HG03342 (cell line): Measurements from ENCODE around the gene TCTN1.
A peak's percentile ranks its signal among the peaks of the same experiment; 100 is the strongest.
"Not testable (repeated sequence)": the region's sequence is repeated elsewhere in the genome, so short reads cannot be mapped to it uniquely, and the experiment has no call there.

ENCODE experiments used
- ATAC-seq: cut with Tn5 transposase; IDR thresholded peaks from one replicate; pipeline ENCODE4 v1.9.1; 2021; ENCODE audit warnings: mild to moderate bottlenecking, moderate library complexity; ENCODE audit not compliant: unreplicated experiment

TCTN1 gene

DNA sequence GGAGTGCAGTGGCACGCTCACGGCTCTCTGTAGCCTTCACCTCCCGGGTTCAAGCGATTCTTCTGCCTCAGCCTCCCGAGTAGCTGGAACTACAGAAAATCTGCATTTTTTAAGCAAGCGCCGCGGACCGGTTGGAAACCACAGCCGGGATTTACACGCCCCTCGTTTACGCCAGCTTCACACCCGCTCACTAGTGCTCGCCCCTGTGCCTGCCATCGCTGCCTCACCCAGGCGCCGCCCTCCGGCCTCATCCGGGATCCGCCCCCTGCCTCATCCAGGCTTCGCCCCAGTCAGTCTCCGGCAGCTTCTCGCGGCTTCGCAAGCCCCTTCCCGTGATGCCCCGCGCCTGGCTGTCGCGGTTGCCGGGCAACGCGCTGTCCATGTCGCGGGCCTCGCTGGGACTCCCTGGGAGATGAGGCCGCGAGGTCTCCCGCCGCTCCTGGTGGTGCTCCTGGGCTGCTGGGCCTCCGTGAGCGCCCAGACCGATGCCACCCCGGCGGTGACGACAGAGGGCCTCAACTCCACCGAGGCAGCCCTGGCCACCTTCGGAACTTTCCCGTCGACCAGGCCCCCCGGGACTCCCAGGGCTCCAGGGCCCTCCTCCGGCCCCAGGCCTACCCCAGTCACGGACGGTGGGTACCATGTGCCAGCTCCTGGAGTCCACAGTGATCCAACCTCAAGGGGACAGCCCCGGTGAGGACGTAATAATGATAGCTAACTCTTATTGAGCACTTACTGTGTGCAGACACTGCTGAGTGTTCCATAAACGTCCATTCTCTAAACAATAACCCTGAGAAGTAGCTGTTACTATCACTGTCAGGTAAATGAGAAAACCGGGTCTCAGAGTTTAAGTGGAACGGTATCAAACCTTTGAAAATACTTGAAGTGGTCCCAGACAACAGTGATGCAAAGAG lies at the start of gene TCTN1:
Gene TCTN1, plus strand, starts transcription at position 359 of the 914 bp plus-strand sequence. Its CDS starts 54 bp downstream, at position 413.
- ATAC-seq = peak; percentile 88

DNA sequence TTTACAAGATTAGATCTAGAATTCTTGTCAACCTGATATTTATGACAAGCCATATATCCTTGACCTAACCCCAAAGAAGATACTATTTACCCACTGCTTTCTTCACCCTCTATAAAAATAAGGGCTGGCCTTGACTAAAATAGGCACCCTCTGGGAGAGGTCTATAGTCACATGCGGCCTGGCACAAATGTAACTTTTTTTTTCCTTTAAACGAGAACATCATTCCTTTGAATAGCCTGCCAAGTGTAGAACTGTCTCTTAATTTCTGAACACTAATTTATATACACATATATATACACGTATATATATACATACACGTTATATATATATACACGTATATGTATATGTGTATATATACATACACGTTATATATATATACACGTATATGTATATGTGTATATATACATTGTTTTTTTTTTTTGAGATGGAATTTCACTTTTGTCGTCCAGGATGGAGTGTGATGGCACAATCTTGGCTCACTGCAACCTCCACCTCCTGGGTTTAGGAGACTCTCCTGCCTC lies 49.4 kb upstream of the TCTN1 start:
- ATAC-seq = no peak

DNA sequence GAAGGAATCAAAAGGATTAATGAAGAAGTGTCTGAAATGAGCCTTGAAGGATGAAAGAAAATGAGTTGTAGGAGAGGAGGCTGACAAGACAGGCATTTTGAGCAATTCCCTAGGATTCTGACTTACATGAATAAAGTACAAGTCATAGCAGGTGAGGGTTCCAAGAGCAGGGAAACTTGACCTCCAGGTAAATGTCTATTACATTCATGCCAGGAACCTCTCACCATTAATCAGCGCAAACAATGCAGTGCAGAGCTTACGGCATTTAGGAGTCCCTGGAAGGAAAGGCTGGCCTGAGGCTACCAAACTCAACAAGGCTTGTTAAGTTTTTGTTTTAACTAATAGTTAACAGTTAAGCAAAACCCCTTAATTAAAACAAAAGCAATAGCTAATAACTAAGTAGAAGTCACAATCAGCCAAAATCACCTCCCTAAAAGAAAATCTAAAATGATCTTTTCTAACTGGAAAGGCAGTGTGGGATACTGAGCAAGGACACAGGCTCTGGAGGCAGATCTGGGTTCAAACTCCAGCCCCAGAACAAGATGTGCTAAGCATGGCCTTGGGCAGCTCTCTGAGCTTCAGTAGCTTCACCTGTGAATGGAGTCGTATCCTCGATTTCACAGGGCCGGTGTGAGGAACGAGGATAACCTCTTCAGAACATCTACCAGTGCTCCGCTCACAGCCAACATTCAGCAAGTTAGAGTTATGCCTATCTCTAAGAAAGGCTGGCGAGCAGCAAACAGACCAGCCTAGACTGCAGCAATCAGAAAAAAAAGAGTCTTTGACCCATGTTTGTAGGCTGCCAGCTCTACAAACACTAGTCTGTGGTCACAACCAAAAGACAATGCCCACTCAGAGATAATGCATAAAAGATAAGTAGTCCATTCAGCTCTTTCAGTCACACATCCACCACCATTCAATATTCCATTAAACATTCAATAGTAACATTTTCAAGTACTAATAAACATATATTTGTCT lies 47.7 kb upstream of the TCTN1 start:
- no peak for ATAC-seq

DNA sequence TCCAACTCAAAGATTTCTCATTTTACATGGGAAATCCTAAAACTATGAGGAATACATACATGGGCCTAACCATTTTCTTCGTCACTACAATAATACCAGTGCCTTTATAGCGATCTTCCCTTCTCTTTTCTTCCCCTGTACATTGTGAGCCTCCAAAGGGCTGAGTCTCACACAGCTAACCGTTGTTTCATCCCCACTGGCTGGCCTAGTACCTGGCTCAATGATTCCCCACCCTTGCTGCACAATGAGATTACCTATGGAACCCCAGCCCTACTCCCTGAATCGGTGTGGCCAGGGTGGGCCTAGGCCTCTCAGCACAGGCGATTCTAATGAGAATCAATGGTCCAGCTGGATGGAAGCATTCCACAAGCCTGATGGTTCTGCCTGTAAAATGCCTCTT lies 46.9 kb upstream of the TCTN1 start:
- no peak for ATAC-seq

DNA sequence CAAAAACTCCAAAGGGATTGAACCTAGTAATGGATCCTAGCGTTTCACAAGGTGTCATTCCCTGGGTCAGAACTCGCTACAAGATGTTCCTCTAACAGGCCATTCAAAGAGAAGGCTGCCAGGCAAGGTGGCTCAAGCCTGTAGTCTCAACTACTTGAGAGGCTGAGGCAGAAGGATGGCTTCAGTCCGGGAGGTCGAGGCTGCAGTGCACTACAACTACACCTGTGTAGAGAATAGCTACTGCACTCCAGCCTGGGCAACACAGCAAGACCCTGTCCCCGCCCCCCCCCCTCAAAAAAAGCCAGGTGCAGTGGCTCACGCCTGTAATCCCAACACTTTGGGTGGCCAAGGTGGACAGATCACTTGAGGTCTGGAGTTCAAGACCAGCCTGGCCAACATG lies 45.2 kb upstream of the TCTN1 start:
- no peak for ATAC-seq

DNA sequence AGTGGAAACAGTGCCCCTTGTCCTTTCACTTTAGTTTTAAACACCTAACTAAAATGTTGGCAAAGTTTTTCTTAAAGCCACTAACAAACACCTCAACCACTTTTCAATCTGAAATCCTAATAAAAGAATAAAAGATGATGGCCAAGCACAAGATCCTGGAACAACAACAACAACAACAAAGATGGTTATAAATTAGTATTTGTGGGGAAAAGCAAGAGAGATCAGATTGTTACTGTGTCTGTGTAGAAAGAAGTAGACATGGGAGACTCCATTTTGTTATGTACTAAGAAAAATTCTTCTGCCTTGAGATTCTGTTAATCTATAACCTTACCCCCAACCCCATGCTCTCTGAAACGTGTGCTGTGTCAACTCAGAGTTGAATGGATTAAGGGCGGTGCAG lies 44.1 kb upstream of the TCTN1 start:
- not testable (repeated sequence) for ATAC-seq

DNA sequence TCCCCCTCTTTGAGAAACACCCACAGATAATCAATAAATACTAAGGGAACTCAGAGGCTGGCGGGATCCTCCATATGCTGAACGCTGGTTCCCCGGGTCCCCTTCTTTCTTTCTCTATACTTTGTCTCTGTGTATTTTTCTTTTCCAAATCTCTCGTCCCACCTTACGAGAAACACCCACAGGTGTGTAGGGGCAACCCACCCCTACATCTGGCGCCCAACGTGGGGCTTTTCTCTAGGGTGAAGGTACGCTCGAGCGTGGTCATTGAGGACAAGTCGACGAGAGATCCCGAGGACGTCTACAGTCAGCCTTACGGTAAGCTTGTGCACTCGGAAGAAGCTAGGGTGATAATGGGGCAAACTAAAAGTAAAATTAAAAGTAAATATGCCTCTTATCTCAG lies 43.1 kb upstream of the TCTN1 start:
- ATAC-seq = not testable (repeated sequence)

DNA sequence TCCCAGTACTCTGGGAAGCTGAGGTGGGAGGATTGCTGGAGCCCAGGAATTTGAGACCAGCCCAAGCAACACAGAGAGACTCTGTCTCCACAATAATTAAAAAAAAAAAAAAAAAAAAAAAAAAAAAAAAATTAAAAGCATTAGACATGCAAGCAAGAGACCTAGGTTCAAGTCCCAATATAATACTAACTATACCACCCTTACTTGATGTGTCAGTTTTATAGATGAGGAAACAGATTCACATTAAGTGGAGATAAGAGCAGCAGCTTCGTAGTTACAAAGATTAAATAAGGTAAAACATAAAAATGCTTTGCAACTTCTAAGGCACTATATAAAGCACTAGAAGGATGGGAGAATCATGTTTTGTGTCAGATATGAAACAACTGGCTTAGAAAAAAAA lies 39.9 kb upstream of the TCTN1 start:
- no peak for ATAC-seq

DNA sequence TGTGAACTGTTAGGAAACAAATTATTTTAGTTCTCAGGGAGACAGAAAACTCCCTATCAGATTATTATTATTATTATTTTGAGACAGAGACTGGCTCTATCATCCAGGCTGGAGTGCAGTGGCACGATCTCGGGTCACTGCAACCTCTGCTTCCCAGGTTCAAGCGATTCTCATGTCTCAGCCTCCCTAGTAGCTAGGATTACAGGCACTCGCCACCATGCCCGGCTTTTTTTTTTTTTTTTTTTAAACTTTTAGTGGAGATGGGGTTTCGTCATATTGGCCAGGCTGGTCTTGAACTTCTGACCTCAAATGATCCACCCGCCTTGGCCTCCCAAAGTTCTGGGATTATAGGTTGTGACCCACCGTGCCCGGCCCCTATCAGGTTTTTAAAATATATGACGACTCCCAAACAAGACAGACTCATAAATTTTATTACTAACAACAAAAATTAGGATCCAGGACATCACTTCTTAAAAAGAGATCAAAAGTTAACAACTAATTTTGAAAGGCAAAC lies 39.2 kb upstream of the TCTN1 start:
- not testable (repeated sequence) for ATAC-seq

DNA sequence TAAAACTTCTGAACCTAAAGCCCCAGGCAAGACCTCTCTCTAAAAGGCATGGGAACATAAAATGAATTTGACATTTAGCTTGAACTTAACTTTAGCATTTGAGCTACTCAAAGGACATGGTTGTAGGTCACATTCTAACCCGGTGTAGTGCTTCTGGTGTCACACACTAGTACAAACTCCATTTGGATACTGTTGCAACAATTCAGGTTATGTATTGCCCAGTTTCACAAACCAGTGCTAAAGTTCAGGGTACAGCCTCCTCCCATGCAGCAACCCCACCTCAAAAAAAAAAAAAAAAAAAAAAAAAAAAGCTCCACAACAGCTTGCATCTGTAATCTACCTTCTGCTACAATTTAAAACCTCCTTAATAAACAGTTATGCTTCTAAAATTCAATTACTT lies 38.6 kb upstream of the TCTN1 start:
- no peak for ATAC-seq

DNA sequence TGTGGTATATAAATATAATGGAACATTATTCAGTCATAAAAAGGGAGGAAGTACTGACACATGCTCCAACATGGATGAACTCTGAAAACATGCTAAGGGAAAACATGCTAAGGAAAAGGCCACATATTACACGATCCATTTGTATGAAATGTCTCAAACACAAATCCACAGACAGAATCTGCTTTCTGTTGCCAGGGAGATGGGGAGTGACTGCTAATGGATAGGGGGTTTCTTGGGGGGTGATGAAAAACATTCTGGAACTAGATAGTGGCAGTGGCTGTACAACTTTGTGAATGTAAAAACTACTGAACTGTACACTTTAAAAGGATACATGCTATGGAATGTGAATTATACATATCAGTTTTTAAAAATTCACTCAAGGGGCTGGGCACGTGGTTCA lies 37.4 kb upstream of the TCTN1 start:
- no peak for ATAC-seq

DNA sequence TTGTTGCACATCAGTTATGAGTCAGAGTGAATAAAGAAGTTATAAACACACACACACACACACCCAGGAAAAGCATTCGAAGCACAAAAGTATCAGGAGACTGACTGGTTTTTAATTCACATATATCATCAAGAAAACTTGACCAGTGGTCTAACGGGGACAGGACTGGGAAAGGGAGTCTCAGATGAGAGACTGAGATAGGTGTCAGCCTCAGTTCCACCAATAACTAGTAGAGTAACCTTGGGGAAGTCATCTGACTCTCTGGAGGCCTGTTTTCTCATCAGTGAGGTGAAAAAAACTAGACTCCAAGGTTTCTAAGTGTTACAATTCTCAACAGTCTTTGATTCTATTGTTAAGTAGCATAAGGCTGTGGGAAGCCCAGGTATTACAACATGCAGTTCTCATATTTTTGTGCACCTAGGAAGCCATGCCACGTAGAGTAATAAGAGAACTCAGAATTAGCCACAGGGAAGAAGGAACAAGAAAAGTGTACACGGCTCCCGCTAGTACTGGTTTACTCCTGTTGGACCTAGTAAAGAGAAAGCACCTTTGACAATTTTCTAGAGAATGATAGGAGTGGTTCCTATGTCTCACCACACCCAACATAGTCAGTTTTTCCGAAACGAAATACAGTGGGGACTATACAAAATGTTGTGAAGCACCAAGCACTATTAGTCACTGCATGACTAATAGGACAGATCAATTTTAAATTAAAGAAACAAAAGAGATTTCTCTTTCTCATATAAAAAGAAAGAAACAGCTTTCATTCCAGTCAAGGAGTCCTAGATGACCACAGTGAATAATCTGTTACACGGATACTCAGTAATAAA lies 35.9 kb upstream of the TCTN1 start:
- ATAC-seq = no peak

DNA sequence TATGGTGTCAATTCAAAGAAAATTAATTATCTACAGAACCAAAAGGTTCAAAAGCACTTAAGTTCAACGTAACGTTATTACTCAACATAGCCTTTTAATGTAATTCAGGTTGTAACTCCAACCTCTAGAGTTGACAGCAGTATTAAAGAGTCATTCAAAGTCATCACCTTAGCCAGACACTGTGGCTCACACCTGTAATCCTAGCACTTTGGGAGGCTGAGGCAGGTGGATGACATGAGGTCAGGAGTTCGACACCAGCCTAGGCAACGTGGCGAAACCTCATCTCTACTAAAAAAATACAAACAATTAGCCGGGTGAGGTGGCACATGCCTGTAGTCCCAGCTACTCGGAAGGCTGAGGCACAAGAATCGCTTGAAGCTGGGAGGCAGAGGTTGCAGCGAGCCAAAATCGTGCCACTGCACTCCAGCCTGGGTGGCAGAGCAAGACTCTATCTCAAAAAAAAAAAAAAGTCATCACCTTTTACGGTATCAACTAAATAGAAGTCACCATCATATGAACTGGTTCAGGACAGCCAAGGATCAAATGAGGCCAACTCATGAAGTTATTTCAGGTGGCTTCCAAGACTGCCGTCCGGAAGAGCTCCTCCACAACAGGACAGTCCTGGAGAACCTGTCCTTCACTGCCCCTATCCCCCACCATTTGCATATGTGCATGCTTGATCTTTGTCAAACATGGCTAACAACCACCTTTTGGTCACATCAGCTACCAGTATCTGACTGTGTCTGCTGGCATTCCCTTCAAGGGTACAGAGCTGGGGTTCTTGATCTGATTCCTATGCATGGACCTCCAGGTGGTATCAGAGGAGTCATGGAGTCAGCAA lies 35.0 kb upstream of the TCTN1 start:
- ATAC-seq = no peak

DNA sequence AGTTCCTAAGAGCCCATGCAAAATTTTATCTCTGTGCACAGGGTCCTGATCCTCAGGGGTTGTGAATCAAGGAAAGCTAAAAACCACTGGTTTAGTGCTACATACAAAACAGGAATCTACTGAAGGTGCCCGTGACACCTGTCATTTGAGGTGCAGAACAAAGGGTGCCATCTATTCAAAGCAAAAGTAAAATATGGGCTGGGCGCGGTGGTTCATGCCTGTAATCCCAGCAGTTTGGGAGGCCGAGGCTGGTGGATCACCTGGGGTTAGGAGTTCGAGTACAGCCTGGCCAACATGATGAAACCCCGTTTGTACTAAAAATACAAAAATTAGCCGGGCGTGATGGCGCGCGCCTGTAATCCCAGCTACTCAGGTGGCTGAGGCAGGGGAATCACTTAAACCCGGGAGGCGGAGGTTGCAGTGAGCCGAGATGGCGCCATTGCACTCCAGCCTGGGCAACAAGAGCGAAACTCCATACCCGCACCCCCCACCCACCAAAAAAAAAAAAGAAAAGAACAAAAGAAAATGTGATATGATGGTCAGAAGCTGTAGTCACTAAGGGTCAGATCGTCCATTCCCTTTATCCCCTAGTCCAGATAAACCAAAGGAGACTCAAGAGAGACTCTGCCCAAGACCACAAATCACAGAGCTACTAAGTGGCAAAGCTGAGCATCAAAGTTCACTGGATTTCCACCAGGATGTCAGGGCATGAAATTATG lies 34.2 kb upstream of the TCTN1 start:
- ATAC-seq = no peak

DNA sequence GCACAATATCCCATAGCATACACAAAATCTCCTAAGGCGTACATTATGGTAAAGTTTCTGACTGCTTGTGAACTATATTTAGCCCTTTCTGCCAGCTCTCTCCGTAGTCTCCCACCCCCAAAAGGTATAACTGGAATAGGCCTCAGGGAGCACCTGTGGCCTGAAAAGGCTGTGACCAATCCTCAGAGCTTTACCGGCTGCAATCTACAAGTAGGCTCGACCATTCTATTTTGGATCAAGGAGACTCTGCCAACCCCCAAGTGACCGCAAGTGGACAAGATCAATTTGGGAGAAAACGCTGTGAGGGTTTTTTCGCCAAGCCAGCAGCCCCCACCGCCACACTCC lies 32.0 kb upstream of the TCTN1 start:
- ATAC-seq = no peak

DNA sequence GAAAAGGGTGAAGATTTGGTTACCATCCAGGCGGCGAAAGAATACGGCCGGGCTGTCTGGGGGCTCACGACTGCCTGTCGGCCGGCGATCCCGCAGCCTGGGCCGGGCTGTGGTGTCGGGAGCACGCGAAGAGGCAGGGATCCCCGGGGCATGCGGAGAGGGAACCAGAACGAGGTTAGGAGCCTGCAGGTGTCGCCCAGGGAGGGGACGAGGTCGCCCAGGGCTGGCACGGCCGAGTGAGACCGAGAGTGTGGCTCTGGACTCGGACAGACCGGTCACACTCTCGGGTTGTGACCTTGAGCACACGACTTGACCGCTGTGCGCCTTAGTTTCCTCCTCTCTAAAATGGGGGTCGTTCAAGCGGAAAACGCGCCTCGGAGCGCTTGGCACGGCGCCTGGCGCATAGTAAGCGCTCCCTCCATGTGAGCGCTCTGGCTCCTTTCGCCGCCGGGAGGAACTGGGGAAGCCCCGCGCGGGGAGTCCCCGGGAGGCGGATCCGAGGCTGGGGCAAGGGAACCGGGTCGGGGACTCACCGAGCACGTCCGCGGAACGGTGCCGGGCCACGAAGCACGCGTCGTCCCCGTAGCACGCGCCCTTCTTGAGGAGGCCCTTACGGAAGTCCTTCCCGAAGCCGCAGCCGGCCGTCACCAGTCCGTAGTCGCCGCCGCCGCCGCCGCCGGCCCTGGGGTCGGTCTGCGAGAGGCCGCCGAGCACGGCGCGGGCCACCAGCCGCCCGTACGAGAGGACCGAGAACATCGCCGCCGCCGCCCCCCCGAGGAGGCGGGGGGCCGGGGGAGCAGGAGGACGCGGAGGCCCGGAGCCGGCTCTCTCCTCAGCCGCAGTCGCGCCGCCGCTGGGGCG lies 31.4 kb upstream of the TCTN1 start:
- peak; percentile 41 for ATAC-seq

DNA sequence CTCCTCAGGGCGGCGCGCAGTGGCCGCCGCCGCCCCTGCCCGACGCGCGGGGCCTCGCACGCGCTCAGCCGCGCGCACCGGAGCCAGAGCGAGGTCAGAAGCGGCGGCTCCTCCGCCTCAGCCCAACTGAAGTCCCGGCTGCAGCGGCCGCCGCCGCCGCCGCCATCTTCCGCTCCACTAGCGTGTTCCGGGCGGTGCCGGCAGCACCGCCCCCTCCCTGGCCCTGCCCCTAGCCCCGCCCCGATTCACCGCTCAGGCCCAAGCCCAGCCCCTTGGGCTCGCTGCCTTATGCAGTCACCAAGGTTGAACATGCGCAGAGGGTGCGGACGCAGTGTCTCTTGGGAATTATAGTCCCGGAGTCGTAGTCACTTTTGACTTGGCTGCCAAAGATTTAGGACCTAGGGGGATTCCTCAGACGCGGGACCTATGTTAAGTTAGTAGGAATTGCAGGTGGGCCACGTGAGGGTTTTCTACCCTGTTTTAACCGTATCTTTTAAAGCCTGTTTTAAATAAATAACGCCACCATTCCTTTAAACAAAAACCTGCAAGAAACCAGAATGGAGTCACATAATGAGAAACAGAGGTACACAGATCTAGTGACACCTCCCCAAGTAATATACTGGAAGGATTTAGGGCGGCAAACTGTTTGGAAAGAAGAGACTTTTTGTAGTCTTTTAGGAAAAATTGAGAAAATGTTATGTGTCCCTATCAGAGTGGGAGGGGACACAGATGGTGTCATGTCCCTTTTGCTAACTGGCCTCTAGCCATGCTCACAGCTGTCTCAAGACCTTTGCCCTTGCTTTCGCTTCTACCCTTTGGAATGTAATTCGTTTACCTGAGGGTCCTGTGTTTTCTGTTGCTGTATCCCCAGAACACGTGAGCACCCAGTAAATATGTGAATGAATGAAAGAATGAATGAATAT lies 30.5 kb upstream of the TCTN1 start, which contains the start of gene PPTC7:
Gene PPTC7, minus strand, starts transcription at position 182 of the 923 bp plus-strand sequence. CDS start 287 bp downstream, outside the sequence.
- ATAC-seq = peak; percentile 82
